Common myeloid progenitor, CD34-positive (primary cell): ENCODE data around the gene PAMR1.

Experiments
- CTCF ChIA-PET: fragments of 350-600 bp; sonication (Branson Sonifier 250); formaldehyde crosslinking; loops from one replicate; lab custom pipeline; 2021; ENCODE audit warnings: antibody characterized with exemption; lab: Charles Lee
- POLR2A ChIA-PET: fragments of 350-600 bp; sonication (Branson Sonifier 250); formaldehyde crosslinking; loops from one replicate; lab custom pipeline; 2021; ENCODE audit warnings: antibody characterized with exemption; lab: Charles Lee
- DNase-seq, 3 donors: peaks; one replicate each; pipeline versions ENCODE4 v3.0.0 to v3.0.0-alpha.2; 2013
- H3K27ac ChIP-seq, 2 experiments: 1 replicate in 1 of 2; 2 replicates in 1 of 2; pipeline ENCODE4 v1.7.0; 2013; ENCODE audit warnings: inconsistent platforms in 2 of 2, low read length in 2 of 2, mild to moderate bottlenecking in 2 of 2, low read depth in 1 of 2, moderate library complexity in 1 of 2; ENCODE audit not compliant: severe bottlenecking in 2 of 2, insufficient read depth in 1 of 2, poor library complexity in 1 of 2
- H3K27me3 ChIP-seq, 5 experiments: replicated peaks in 2 of 5; 1 replicate in 3 of 5; 2 replicates in 2 of 5; pipeline versions ENCODE4 v1.6.1 to v1.7.0; 2013; ENCODE audit warnings: low read length in 4 of 5, mild to moderate bottlenecking in 2 of 5, moderate library complexity in 2 of 5, inconsistent platforms in 1 of 5; ENCODE audit not compliant: insufficient read depth in 5 of 5, control insufficient read depth in 4 of 5
- H3K36me3 ChIP-seq, 4 experiments: 1 replicate in 2 of 4; 2 replicates in 2 of 4; pipeline versions ENCODE4 v1.6.1 to v1.7.0; 2013; ENCODE audit warnings: low read length in 3 of 4, control low read depth in 1 of 4, mild to moderate bottlenecking in 1 of 4; ENCODE audit not compliant: control insufficient read depth in 4 of 4, insufficient read depth in 4 of 4
- H3K4me1 ChIP-seq, 4 experiments: 1 replicate in 3 of 4; 2 replicates in 1 of 4; pipeline versions ENCODE4 v1.6.1 to v1.7.1; 2013; ENCODE audit warnings: low read length in 3 of 4, mild to moderate bottlenecking in 3 of 4, control low read depth in 1 of 4, inconsistent platforms in 1 of 4, moderate library complexity in 1 of 4; ENCODE audit not compliant: control insufficient read depth in 4 of 4, insufficient read depth in 4 of 4; ENCODE audit errors: control extremely low read depth in 1 of 4
- H3K4me3 ChIP-seq, 7 experiments: 1 replicate in 4 of 7; 2 replicates in 3 of 7; pipeline versions ENCODE4 v1.5.1 to v1.7.0; 2013; ENCODE audit warnings: mild to moderate bottlenecking in 7 of 7, low read length in 6 of 7, moderate library complexity in 6 of 7, inconsistent platforms in 2 of 7, low read depth in 2 of 7, control low read depth in 1 of 7; ENCODE audit not compliant: insufficient read depth in 4 of 7, control insufficient read depth in 1 of 7; ENCODE audit errors: extremely low read depth in 1 of 7
- H3K9me3 ChIP-seq, 5 experiments: 1 replicate in 4 of 5; 2 replicates in 1 of 5; pipeline versions ENCODE4 v1.6.1 to v1.7.1; 2013; ENCODE audit warnings: low read length in 4 of 5, mild to moderate bottlenecking in 2 of 5, inconsistent platforms in 1 of 5, low read depth in 1 of 5, moderate library complexity in 1 of 5; ENCODE audit not compliant: control insufficient read depth in 4 of 5, insufficient read depth in 2 of 5; ENCODE audit errors: control extremely low read depth in 1 of 5
- WGBS: methylation state at CpG from one replicate; pipeline ENCODE4 v1.1.5; 2013; ENCODE audit not compliant: insufficient coverage; 5-methylcytosine and 5-hydroxymethylcytosine counted together

The PAMR1 gene

DNA sequence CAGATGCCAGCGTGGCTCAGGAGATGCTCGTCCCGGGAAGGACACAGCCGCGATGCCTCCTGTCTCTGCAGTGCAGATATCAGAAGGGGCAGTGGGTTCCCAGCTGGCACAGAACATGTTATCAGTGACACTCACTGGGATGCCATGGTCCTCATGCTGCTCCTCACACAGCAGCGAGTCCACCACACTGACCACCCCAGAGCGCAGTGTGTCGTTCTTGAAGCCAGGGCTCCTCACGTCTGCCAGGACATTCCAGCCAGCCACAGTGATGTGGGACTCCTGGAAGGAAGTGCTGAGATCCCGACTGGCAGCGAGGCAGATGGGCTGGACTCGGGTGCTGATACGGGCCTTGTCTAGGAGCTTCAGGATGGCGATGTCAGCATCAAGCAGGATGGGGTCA, 93.0 kb downstream of the PAMR1 start:
- WGBS: 93% methylated on average over 14 of the region's 14 CpGs
- H3K9me3 ChIP-seq: no peaks in the 10 kb centered on the region
- no peak for DNase-seq
- ChIA-PET CTCF (no interaction called here), POLR2A (no interaction called here)
- no peak overlapping the region for H3K4me3 ChIP-seq
- H3K27ac ChIP-seq: no peak overlapping the region
- no peaks in the 10 kb centered on the region for H3K4me1 ChIP-seq
- no peaks in the 10 kb centered on the region for H3K36me3 ChIP-seq
- peaks cover 0 to 38% (median 12%) of the 10 kb centered on the region in 5 experiments for H3K27me3 ChIP-seq

DNA sequence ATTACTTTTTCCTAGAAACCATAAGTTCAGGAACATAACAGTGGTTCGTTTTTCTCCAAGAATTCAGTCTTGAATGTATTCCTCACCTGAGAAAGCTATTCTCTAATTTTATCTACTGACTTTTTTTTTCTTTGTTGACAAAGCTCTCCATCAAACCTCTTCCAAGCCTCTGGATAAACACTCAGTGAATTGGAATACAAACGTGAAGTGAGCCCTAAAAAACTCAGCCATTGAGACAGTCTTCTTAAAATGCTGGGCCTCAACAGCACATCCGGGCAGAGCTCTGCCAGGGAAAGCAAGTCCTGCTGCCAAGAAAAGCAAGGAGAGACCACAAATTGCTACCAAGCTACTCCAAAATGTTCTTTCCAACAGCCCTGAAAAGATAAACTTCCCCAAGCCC, 98.3 kb downstream of the PAMR1 start:
- no peak overlapping the region for H3K4me3 ChIP-seq
- POLR2A ChIA-PET: no interaction called here
- no peaks in the 10 kb centered on the region for H3K4me1 ChIP-seq
- WGBS: 74% methylated on average over 3 of the region's 3 CpGs
- H3K27me3 ChIP-seq: peaks cover 19 to 76% (median 28%) of the 10 kb centered on the region in 5 experiments
- H3K27ac ChIP-seq: no peak overlapping the region
- CTCF ChIA-PET: no interaction called here
- no peaks in the 10 kb centered on the region for H3K36me3 ChIP-seq
- DNase-seq: no peak
- H3K9me3 ChIP-seq: no peaks in the 10 kb centered on the region

DNA sequence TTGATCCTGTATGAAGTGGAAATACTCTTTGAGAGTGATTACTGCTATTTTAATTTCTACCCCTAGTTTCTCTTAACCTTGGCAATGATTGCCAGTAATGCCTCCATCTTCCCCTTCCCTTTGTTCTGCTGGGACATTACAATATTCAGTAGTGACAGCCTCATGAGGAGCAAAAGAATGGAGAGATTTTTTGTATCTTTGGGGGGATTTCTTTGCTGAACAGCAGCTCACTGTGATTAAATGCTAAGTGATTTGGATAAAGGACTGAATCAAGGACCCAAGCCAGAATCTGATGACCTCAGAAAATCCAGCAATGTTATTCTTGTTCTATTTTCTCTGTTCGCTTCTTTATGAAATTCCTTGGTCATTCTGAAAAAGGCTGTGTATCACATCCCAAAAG, 99.1 kb downstream of the PAMR1 start:
- H3K27ac ChIP-seq: no peak overlapping the region
- H3K27me3 ChIP-seq: peaks cover 19 to 78% (median 35%) of the 10 kb centered on the region in 5 experiments
- POLR2A ChIA-PET: no interaction called here
- DNase-seq: no peak
- H3K4me3 ChIP-seq: no peak overlapping the region
- no peaks in the 10 kb centered on the region for H3K9me3 ChIP-seq
- no peaks in the 10 kb centered on the region for H3K4me1 ChIP-seq
- CTCF ChIA-PET: interaction anchor here (1.2 kb wide), 1 partner anchor 11 kb away, joined by 5 read pairs; no protein-coding TSS in a partner anchor
- WGBS: no CpG with 5 or more reads among the region's 1 CpG
- no peaks in the 10 kb centered on the region for H3K36me3 ChIP-seq

DNA sequence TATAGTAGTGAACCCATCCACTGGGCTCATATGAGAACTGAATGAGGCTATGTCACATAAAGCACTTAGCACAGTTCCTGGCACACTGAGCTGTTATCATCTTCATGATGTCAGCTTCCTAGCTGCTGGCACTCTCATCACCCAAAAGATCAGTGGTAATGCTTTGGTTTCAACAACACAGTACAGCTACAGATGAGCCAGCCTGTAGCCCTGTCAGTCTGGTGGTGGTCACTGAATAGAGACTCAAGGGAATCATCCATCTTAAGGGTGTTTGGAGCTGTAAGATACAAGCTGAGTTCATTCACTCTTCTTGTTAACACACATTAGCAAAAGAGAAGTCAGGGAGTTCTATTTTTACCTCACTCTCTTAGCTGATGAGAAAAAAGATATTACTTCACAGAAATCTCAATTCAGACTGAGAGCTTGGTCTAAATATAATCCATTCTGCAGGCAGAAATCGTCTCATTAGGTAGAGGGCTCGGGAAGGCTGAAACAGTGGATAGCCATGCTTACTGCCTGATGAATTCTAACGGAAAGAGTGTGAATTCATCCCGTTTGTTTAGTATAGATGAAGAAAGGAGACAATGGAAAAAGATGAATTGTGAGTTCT, 99.7 kb downstream of the PAMR1 start:
- ChIA-PET CTCF (interaction anchor here (1.2 kb wide), 1 partner anchor 10 kb away, joined by 5 read pairs; no protein-coding TSS in a partner anchor), POLR2A (no interaction called here)
- H3K27ac ChIP-seq: no peak overlapping the region
- no peak overlapping the region for H3K4me3 ChIP-seq
- DNase-seq: no peak
- no peaks in the 10 kb centered on the region for H3K36me3 ChIP-seq
- H3K4me1 ChIP-seq: no peaks in the 10 kb centered on the region
- H3K9me3 ChIP-seq: no peaks in the 10 kb centered on the region
- WGBS: 91% methylated on average over 3 of the region's 4 CpGs
- H3K27me3 ChIP-seq: peaks cover 22 to 78% (median 36%) of the 10 kb centered on the region in 5 experiments

DNA sequence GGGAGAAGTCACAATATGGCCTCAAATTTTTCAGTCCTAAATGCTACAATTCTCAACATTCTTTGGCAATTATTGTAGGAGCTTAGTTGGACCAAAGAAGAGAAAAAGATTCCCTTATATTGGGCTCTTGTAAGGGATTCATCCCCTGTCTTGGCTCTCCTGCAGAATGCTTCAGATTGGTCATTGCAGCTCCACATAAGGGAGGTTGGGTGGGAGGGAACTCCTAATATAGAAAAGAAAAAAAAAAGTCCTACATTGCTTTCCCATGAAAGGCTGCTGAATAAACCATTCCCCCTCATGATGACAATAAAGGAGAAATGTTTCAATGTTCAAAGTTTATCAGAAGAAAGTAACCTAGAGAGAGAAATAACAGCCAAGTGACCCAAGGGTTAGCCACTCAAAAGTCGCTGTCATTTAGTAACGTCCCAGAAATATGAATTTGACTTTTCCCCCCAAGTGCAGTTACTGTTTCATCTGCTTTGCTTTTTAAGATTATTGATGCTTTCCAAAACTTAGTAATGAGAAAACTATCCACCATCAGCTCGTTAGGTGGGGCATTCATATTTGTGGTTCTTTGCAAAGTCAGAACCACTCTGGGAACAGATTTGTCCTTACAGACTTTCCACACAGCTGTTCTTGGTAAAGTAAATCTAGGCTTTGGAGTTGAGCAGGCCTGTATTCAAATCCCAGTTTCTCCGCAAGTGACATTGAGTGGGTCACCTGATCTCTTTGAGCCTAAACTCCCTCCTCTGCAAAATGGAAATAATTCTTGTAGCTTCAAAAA, 101.1 kb downstream of the PAMR1 start:
- ChIA-PET CTCF (no interaction called here), POLR2A (no interaction called here)
- Histone ChIP-seq H3K27me3 (peaks cover 22 to 87% (median 43%) of the 10 kb centered on the region in 5 experiments), H3K4me1 (peaks cover 0 to 13% (median 10%) of the 10 kb centered on the region in 4 experiments), H3K4me3 (no peak overlapping the region), H3K27ac (no peak overlapping the region), H3K36me3 (no peaks in the 10 kb centered on the region), H3K9me3 (no peaks in the 10 kb centered on the region)
- no peak for DNase-seq
- 53% methylated on average over 3 of the region's 4 CpGs for WGBS

DNA sequence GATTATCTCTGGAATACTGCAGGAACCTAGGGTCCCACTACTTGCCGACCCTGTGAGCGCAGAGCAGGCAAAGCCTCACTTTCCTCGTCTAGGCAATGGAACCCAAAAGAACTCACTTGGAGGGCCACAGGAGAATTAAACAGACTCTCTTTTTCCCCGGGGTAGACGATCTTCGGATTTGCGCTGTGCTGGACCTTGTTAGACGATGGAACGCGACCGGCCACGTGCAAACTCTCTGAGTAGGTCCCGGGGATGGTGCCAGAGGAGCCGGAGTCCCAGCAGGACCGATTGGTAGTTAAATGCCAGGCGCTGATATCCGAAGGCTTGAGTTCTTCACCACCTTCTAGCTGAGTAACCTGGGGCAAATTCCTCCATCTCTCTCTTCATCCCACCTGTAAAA, 105.0 kb downstream of the PAMR1 start:
- ChIA-PET POLR2A (no interaction called here), CTCF (interaction anchor here (1.1 kb wide), 1 partner anchor 10 kb away, joined by 4 read pairs; no protein-coding TSS in a partner anchor)
- peak overlapping the region in 5 of 7 experiments; percentile 13 to 70 (median 46) for H3K4me3 ChIP-seq
- peaks cover 0 to 26% (median 22%) of the 10 kb centered on the region in 4 experiments for H3K4me1 ChIP-seq
- peaks cover 36 to 99% (median 63%) of the 10 kb centered on the region in 5 experiments for H3K27me3 ChIP-seq
- no peak for DNase-seq
- H3K27ac ChIP-seq: no peak overlapping the region
- H3K9me3 ChIP-seq: no peaks in the 10 kb centered on the region
- no peaks in the 10 kb centered on the region for H3K36me3 ChIP-seq
- 2% methylated on average over 13 of the region's 17 CpGs for WGBS
